Measurements from ENCODE around the gene NT5C2. TPM values are rescaled to one million over a fixed set of nuclear protein-coding genes. Genes with fewer than 3 reads are reported as not detected.

The NT5C2 gene
- total and polyA plus RNA-seq, 2 donors (not counting 3 experiments of a cell fraction or from before 2014, with no cell fraction given) = 47.2 to 69.9 TPM

GRCh38 chr10:103231047-103231551, 38.0 kb upstream of the NT5C2 start:
- peak overlapping the region; percentile 0 for H2AFZ ChIP-seq (ENCODE audit: low read depth, low read length)
- no peaks in the 10 kb centered on the region for H3K79me2 ChIP-seq (ENCODE audit: control insufficient read depth, insufficient read depth, low read length)
- peaks cover 32% of the 10 kb centered on the region for H3K4me1 ChIP-seq (ENCODE audit: control insufficient read depth, extremely low read depth, insufficient read depth, low read length)
- no peak overlapping the region for H3K4me3 ChIP-seq (replicated peaks in 1 of 3; ENCODE audit: insufficient read depth in 1 of 3, low read depth in 1 of 3, low read length in 3 of 3)
- peak overlapping the region; percentile 97 for H3K27ac ChIP-seq (ENCODE audit: insufficient read depth, low read depth, low read length)
- intact Hi-C loops (cut with micrococcal nuclease) (loop anchor here (1.0 kb wide), 5 partner anchors 10 to 76 kb away; partner anchors contain the start of gene NT5C2), dilution Hi-C loops (cut with MboI; ENCODE audit: extremely low pct_ligation_motif_present, low sequenced_read_pairs) (no loop called here)
- no peaks in the 10 kb centered on the region for H3K9me3 ChIP-seq (replicated peaks; ENCODE audit: control insufficient read depth, insufficient read depth, low read length)
- FAIRE-seq (peak; percentile 85), DNase-seq (ENCODE audit: low read depth, low spot score) (peak; percentile 92)
- BruUV-seq (replicated peaks) = no TSS peak
- H3K36me3 ChIP-seq (ENCODE audit: control insufficient read depth in 2 of 2, extremely low read depth in 1 of 2, insufficient read depth in 2 of 2, low read length in 2 of 2) = no peaks in the 10 kb centered on the region
- H4K20me1 ChIP-seq (replicated peaks; ENCODE audit: control insufficient read depth, extremely low read depth, insufficient read depth, low read length) = no peaks in the 10 kb centered on the region
- ChIA-PET POLR2A (interaction anchor here (0.6 to 3.3 kb wide), 8 partner anchors 8 to 313 kb away, joined by 3 to 28 read pairs (median 6); partner anchors contain the start of genes CNNM2 and NT5C2), CTCF (interaction anchor here (0.6 to 6.9 kb wide), 14 partner anchors 8 to 477 kb away, joined by 3 to 57 read pairs (median 4); partner anchors contain the start of genes CNNM2 and NT5C2)
- peak; percentile 60 for TF ChIP-seq POLR2A (IDR thresholded peaks at IDR 0.05; ENCODE audit: low read depth, low read length)
- TF ChIP-seq EZH2 (IDR thresholded peaks at IDR 0.05; ENCODE audit: borderline replicate concordance, low read depth, low read length, severe bottlenecking) = no peak
- TF ChIP-seq CTCF (IDR thresholded peaks at IDR 0.05; ENCODE audit: extremely low read depth in 1 of 2, insufficient read depth in 1 of 2, low read depth in 1 of 2, low read length in 2 of 2) = no peak
- peak; percentile 94 for TF ChIP-seq JUN (IDR thresholded peaks at IDR 0.05; ENCODE audit: borderline replicate concordance, insufficient read depth, insufficient read length, low read depth)
- TF ChIP-seq MYC (IDR thresholded peaks at IDR 0.05; ENCODE audit: low read depth, low read length) = no peak
- TF ChIP-seq FOS (IDR thresholded peaks at IDR 0.05; ENCODE audit: borderline replicate concordance, insufficient read depth, low read length) = peak; percentile 62
- peak; percentile 84 for TF ChIP-seq POLR2AphosphoS5 (IDR thresholded peaks at IDR 0.05; ENCODE audit: insufficient read depth, low read depth, low read length)
- TF ChIP-seq, protein P1, sequence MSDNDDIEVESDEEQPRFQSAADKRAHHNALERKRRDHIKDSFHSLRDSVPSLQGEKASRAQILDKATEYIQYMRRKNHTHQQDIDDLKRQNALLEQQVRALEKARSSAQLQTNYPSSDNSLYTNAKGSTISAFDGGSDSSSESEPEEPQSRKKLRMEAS (IDR thresholded peaks at IDR 0.05; ENCODE audit: insufficient read depth, insufficient read length) = no peak
- no peak for TF ChIP-seq GATA2 (IDR thresholded peaks at IDR 0.05; ENCODE audit: insufficient read depth, insufficient read length, low read depth, low read length)
- H3K4me2 ChIP-seq (ENCODE audit: insufficient read depth, low read length) = peak overlapping the region; percentile 47
- no peaks in the 10 kb centered on the region for H3K9me1 ChIP-seq (replicated peaks; ENCODE audit: control insufficient read depth, extremely low read depth, insufficient read depth, low read length)
- peak overlapping the region; percentile 74 for H3K9ac ChIP-seq (replicated peaks; ENCODE audit: extremely low read depth, insufficient read depth, low read length)
- no peaks in the 10 kb centered on the region for H3K27me3 ChIP-seq (ENCODE audit: control insufficient read depth in 2 of 2, insufficient read depth in 2 of 2, low read length in 2 of 2)

Data from endothelial cell of umbilical vein (primary cell).